ENCODE results near the gene PRKCZ. TPM values are rescaled to one million over a fixed set of nuclear protein-coding genes. Genes with fewer than 3 reads are reported as not detected.

The PRKCZ gene
- total and polyA plus RNA-seq, 7 experiments from 2014 or later, result 3.6 to 29.6 (median 24.0) TPM

DNA sequence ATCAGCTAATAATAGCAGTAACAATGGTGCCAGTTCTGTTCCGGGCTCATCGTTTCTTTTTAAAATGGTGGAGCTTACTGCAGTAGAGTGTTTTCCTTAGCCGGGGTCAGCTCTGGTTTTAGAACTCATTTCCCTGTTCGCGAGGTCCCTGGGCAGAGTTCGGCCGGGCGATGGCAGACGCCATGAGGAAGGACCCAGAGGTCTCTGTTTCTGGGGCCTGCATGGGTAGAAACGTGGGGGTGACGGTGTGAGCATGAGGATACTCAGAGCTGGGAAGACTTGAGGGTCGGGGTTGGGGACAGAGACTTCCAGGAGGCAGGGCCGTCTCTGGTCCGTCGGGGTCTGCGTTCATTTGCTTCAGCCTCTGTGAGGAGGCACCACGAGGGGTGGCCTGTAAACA, 38.8 kb downstream of the PRKCZ start:
- POLR2A ChIA-PET, result no interaction called here
- Mint-ChIP-seq H3K27me3 (no peaks in the 10 kb centered on the region), H3K27ac (no peak overlapping the region), H3K36me3 (peaks cover 0 to 4% (median 0%) of the 10 kb centered on the region in 5 donors), H3K4me3 (no peak overlapping the region), H3K9me3 (no peaks in the 10 kb centered on the region), H3K4me1 (peaks cover 0 to 7% (median 4%) of the 10 kb centered on the region in 7 donors)
- no peaks in the 10 kb centered on the region for H3K9me3 ChIP-seq (ENCODE audit: control insufficient read depth in 2 of 3, low read length in 3 of 3)
- DNase-seq (no peak), ATAC-seq (no peak)
- no peak overlapping the region for H3K27ac ChIP-seq (ENCODE audit: low read depth, low read length)
- H3K4me1 ChIP-seq (ENCODE audit: control insufficient read depth in 2 of 2, insufficient read depth in 2 of 2, low read length in 2 of 2), result no peaks in the 10 kb centered on the region
- H3K36me3 ChIP-seq (ENCODE audit: control insufficient read depth in 2 of 3, insufficient read depth in 3 of 3, low read length in 3 of 3), result peaks cover 0 to 5% (median 0%) of the 10 kb centered on the region in 3 experiments
- no peaks in the 10 kb centered on the region for H3K27me3 ChIP-seq (ENCODE audit: control insufficient read depth in 2 of 2, insufficient read depth in 2 of 2, low read length in 2 of 2)
- intact Hi-C loops (cut with micrococcal nuclease), result no loop called here
- H3K4me3 ChIP-seq (ENCODE audit: low read length), result no peak overlapping the region
- CTCF ChIA-PET, result no interaction called here

DNA sequence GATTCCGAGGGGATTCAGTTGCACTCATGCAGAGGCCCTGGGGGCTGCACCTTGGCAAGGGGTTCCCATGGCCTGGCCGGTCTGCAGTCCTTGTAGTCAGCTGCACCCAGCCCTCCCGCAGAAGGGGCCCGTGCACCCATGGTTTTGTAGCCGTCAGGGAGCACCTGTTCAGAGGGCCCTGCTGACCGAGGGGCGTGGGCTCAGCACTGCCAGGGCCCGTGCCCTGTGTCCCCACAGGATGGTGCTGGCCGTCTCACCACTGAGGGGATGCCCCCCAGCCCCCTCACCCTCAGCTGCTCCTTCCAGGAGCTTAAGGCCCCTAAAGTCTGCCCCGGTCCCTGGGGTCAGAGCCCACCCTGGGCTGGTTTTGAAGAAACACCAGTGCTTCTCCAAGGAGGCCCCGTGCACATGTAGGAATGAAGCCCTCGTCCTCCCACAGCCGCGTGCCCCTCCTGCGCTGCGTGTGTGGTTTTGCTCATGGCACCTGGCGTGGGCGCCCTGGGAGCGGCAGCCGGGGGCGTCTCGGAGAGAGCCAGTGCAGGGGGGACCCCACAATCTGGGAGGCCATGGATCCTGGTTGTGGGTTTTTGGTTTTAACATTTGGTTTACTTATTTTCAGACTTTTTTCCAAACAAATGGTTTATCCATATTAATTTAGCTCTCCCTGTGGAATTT, 40.1 kb downstream of the PRKCZ start:
- Histone ChIP-seq H3K27me3 (ENCODE audit: control insufficient read depth in 2 of 2, insufficient read depth in 2 of 2, low read length in 2 of 2) (no peaks in the 10 kb centered on the region), H3K27ac (ENCODE audit: low read depth, low read length) (no peak overlapping the region), H3K36me3 (ENCODE audit: control insufficient read depth in 2 of 3, insufficient read depth in 3 of 3, low read length in 3 of 3) (peaks cover 0 to 5% (median 0%) of the 10 kb centered on the region in 3 experiments), H3K4me3 (ENCODE audit: low read length) (no peak overlapping the region), H3K9me3 (ENCODE audit: control insufficient read depth in 2 of 3, low read length in 3 of 3) (no peaks in the 10 kb centered on the region), H3K4me1 (ENCODE audit: control insufficient read depth in 2 of 2, insufficient read depth in 2 of 2, low read length in 2 of 2) (no peaks in the 10 kb centered on the region)
- Mint-ChIP-seq H3K9me3 (peaks cover 0 to 1% (median 0%) of the 10 kb centered on the region in 11 donors), H3K27me3 (no peaks in the 10 kb centered on the region), H3K27ac (no peak overlapping the region), H3K4me1 (peaks cover 0 to 10% (median 4%) of the 10 kb centered on the region in 7 donors), H3K4me3 (no peak overlapping the region), H3K36me3 (peaks cover 0 to 8% (median 0%) of the 10 kb centered on the region in 5 donors)
- no peak for ATAC-seq
- intact Hi-C loops (cut with micrococcal nuclease), result no loop called here
- DNase-seq, result no peak
- ChIA-PET POLR2A (no interaction called here), CTCF (interaction anchor here (0.5 to 1.1 kb wide), 2 partner anchors 53 to 69 kb away, joined by 3 to 6 read pairs; no protein-coding TSS in a partner anchor)

DNA sequence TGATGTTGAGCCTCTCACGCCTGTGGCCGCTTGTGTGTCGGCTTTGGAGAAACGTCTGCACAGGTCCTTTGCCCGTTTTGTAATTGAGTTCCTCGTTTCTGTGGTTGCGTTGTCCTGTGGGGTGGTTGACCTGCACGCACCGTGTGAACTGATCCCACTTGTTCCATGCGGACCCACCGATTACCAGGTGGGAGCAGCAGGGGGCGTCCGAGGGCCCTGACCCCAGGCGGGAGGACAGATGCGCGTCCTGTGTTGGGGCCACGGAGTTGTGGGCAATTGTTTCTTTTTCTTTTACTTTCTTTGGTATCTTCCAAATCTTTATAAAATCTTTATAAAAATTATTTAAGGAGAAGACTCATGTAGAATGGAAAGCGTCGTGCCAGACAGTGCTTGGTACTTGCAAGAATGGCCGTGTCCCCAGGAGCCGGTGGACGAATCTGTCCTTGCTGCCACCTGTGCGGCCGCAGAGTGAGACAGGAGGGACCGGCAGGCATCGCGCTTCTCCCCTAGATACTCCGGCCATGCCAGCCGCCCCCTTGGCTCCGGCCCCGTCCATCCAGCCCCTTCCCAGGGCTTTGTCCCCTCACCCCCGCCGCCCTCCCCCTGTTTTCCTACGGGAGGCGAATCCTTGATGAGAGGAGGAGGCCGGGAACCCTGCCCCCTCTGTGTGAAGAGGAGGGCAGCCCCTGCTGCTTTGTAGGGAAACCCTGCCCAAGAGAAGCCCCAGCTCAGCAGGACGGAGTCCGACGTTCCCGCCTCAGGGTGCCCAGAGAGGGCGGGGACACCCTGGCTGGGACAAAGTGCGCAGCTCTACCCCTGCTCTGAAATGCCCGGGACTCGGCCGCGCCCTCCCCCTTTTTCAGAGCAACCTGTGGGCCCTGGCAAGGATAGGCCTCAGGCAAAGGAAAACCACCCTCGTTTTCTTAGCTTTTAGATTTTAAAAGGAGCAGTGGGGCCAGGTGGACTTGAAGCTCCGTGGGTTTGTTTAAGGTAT, 41.7 kb downstream of the PRKCZ start:
- no peaks in the 10 kb centered on the region for H3K27me3 Mint-ChIP-seq
- peak in 7 of 9 donors; percentile 11 to 50 (median 29) for DNase-seq
- ChIA-PET CTCF (interaction anchor here (1.2 to 2.0 kb wide), 3 partner anchors 49 to 82 kb away, joined by 3 to 11 read pairs (median 5); no protein-coding TSS in a partner anchor), POLR2A (no interaction called here)
- H3K4me1 ChIP-seq (ENCODE audit: control insufficient read depth in 2 of 2, insufficient read depth in 2 of 2, low read length in 2 of 2), result no peaks in the 10 kb centered on the region
- H3K9me3 ChIP-seq (ENCODE audit: control insufficient read depth in 2 of 3, low read length in 3 of 3), result peaks cover 0 to 4% (median 0%) of the 10 kb centered on the region in 3 experiments
- ATAC-seq, result peak; percentile 72
- H3K27me3 ChIP-seq (ENCODE audit: control insufficient read depth in 2 of 2, insufficient read depth in 2 of 2, low read length in 2 of 2), result no peaks in the 10 kb centered on the region
- peaks cover 0 to 5% (median 0%) of the 10 kb centered on the region in 3 experiments for H3K36me3 ChIP-seq (ENCODE audit: control insufficient read depth in 2 of 3, insufficient read depth in 3 of 3, low read length in 3 of 3)
- no peak overlapping the region for H3K4me3 ChIP-seq (ENCODE audit: low read length)
- peak overlapping the region in 1 of 10 donors; percentile 38 for H3K4me3 Mint-ChIP-seq
- intact Hi-C loops (cut with micrococcal nuclease), result loop anchor here in 1 of 2 donors (1.0 kb wide), 2 partner anchors 48 to 82 kb away; no protein-coding TSS in a partner anchor
- H3K9me3 Mint-ChIP-seq, result peaks cover 0 to 1% (median 0%) of the 10 kb centered on the region in 11 donors
- peaks cover 0 to 8% (median 0%) of the 10 kb centered on the region in 5 donors for H3K36me3 Mint-ChIP-seq
- H3K27ac Mint-ChIP-seq, result no peak overlapping the region
- no peak overlapping the region for H3K27ac ChIP-seq (ENCODE audit: low read depth, low read length)
- H3K4me1 Mint-ChIP-seq, result peaks cover 0 to 10% (median 4%) of the 10 kb centered on the region in 7 donors

DNA sequence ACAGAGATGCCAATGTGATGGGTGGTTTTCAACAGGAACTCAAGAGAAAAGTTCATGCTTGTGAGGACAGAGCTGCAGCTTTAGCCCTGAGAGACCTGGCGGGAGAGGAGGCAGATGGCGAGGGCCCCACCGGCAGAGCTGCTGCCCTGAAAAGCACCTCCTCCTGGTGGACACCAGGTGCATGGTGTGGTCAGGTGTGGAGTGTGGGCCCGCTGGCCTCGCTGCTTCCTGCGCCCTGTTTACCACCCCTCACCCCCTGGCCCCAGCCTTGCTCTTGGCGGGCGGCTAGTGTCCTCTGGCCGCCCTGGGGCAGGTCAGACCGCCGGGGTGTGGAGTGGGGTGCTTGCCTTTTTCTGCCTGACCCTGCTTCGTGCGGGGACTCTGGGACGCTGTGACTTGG, 42.8 kb downstream of the PRKCZ start:
- Histone ChIP-seq H3K9me3 (ENCODE audit: control insufficient read depth in 2 of 3, low read length in 3 of 3) (peaks cover 0 to 11% (median 0%) of the 10 kb centered on the region in 3 experiments), H3K36me3 (ENCODE audit: control insufficient read depth in 2 of 3, insufficient read depth in 3 of 3, low read length in 3 of 3) (peaks cover 0 to 5% (median 0%) of the 10 kb centered on the region in 3 experiments), H3K4me3 (ENCODE audit: low read length) (no peak overlapping the region), H3K4me1 (ENCODE audit: control insufficient read depth in 2 of 2, insufficient read depth in 2 of 2, low read length in 2 of 2) (no peaks in the 10 kb centered on the region), H3K27ac (ENCODE audit: low read depth, low read length) (no peak overlapping the region), H3K27me3 (ENCODE audit: control insufficient read depth in 2 of 2, insufficient read depth in 2 of 2, low read length in 2 of 2) (no peaks in the 10 kb centered on the region)
- Mint-ChIP-seq H3K36me3 (peaks cover 0 to 17% (median 5%) of the 10 kb centered on the region in 5 donors), H3K4me1 (peaks cover 0 to 8% (median 5%) of the 10 kb centered on the region in 7 donors), H3K9me3 (peaks cover 0 to 5% (median 4%) of the 10 kb centered on the region in 11 donors), H3K27ac (no peak overlapping the region), H3K4me3 (no peak overlapping the region), H3K27me3 (no peaks in the 10 kb centered on the region)
- DNase-seq (no peak), ATAC-seq (no peak)
- ChIA-PET CTCF (interaction anchor here (1.2 to 2.0 kb wide), 3 partner anchors 47 to 81 kb away, joined by 3 to 11 read pairs (median 5); no protein-coding TSS in a partner anchor), POLR2A (no interaction called here)
- intact Hi-C loops (cut with micrococcal nuclease), result no loop called here

DNA sequence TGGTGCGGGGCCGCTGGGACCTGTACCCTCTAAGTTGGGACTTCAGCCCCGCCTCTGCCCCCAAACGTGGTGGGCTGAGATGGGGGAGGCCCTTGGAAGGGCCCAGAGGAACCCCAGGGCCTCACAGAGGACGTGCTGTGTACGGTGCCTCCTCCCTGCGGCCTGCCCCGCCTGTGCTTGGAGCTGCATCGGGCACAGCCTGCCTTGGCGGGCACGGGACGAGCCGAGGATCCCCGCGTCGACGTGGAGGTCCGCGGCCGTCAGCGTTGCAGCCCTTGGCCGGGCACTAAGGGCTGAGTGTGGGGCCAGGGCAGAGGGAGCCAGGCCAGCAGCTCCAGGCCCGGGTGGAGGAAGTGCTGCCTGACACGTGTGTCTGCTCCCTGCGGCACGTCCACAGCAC, 43.4 kb downstream of the PRKCZ start:
- H3K36me3 ChIP-seq (ENCODE audit: control insufficient read depth in 2 of 3, insufficient read depth in 3 of 3, low read length in 3 of 3), result peaks cover 0 to under 1% (median 0%) of the 10 kb centered on the region in 3 experiments
- Mint-ChIP-seq H3K27ac (no peak overlapping the region), H3K27me3 (no peaks in the 10 kb centered on the region), H3K36me3 (peaks cover 0 to 22% (median 9%) of the 10 kb centered on the region in 5 donors), H3K9me3 (peaks cover 0 to 10% (median 5%) of the 10 kb centered on the region in 11 donors), H3K4me3 (no peak overlapping the region), H3K4me1 (peaks cover 0 to 8% (median 5%) of the 10 kb centered on the region in 7 donors)
- intact Hi-C loops (cut with micrococcal nuclease), result no loop called here
- H3K27me3 ChIP-seq (ENCODE audit: control insufficient read depth in 2 of 2, insufficient read depth in 2 of 2, low read length in 2 of 2), result no peaks in the 10 kb centered on the region
- H3K4me1 ChIP-seq (ENCODE audit: control insufficient read depth in 2 of 2, insufficient read depth in 2 of 2, low read length in 2 of 2), result no peaks in the 10 kb centered on the region
- ChIA-PET CTCF (interaction anchor here (1.4 to 2.0 kb wide), 2 partner anchors 47 to 81 kb away, joined by 5 to 11 read pairs; no protein-coding TSS in a partner anchor), POLR2A (no interaction called here)
- no peak overlapping the region for H3K27ac ChIP-seq (ENCODE audit: low read depth, low read length)
- no peak for ATAC-seq
- no peak for DNase-seq
- H3K9me3 ChIP-seq (ENCODE audit: control insufficient read depth in 2 of 3, low read length in 3 of 3), result peaks cover 0 to 11% (median 0%) of the 10 kb centered on the region in 3 experiments
- no peak overlapping the region for H3K4me3 ChIP-seq (ENCODE audit: low read length)
